H54 (cell line): ENCODE data around the gene HNRNPU.
"Not testable (repeated sequence)": the region's sequence is repeated elsewhere in the genome, so short reads cannot be mapped to it uniquely, and the experiment has no call there.

Source experiments
- DNase-seq: peaks from one replicate; pipeline ENCODE4 v3.0.0; 2011; ENCODE audit warnings: low spot score, mixed read lengths; ENCODE audit not compliant: insufficient read length
- FAIRE-seq: peaks from 3 replicates; lab custom pipeline; 2011; peaks lifted over from hg19 to GRCh38; lab: Jason Lieb, UNC
- POLR2A ChIP-seq: IDR thresholded peaks from 2 replicates; pipeline ENCODE4 v1.6.1; 2011; ENCODE audit warnings: low read depth, mild to moderate bottlenecking, low read length

HNRNPU gene

GRCh38 chr1:244840219-244840794 lies 24.0 kb downstream of the HNRNPU start:
- TF ChIP-seq POLR2A = no peak
- FAIRE-seq = no peak
- DNase-seq = no peak

- no peak for TF ChIP-seq POLR2A
- FAIRE-seq = no peak
- no peak for DNase-seq
Measured at GRCh38 chr1:244839656-244840055, 24.7 kb downstream of the HNRNPU start.

GRCh38 chr1:244837597-244838258 lies 26.6 kb downstream of the HNRNPU start:
- DNase-seq (no peak), FAIRE-seq (no peak)
- TF ChIP-seq POLR2A = no peak

- DNase-seq = no peak
- no peak for FAIRE-seq
- no peak for TF ChIP-seq POLR2A
Measured at GRCh38 chr1:244836584-244836983, 27.8 kb downstream of the HNRNPU start.

- FAIRE-seq (no peak), DNase-seq (peak; percentile 25)
- TF ChIP-seq POLR2A = no peak
Measured at GRCh38 chr1:244836135-244836521, 28.2 kb downstream of the HNRNPU start.

- peak; percentile 47 for DNase-seq
- peak; percentile 59; the same call in 1 of the 2 replicates for TF ChIP-seq POLR2A
- FAIRE-seq = no peak
Measured at GRCh38 chr1:244835276-244836134, 28.8 kb downstream of the HNRNPU start, which contains the start of gene COX20. COX20 (plus strand) TSS chr1:244835658; CDS start chr1:244835715, 57 bp downstream.

GRCh38 chr1:244834543-244835275 lies 29.6 kb downstream of the HNRNPU start:
- peak; percentile 92 for TF ChIP-seq POLR2A

GRCh38 chr1:244833734-244834542 lies 30.4 kb downstream of the HNRNPU start:
- no peak for FAIRE-seq
- peak; percentile 34 for DNase-seq
- peak; percentile 25; the same call in 1 of the 2 replicates for TF ChIP-seq POLR2A

More at GRCh38 chr1:244834543-244835275, 29.6 kb downstream of the HNRNPU start:
- DNase-seq (peak; percentile 49), FAIRE-seq (no peak)

GRCh38 chr1:244833260-244833659 lies 31.1 kb downstream of the HNRNPU start:
- FAIRE-seq, DNase-seq: not testable (repeated sequence)

GRCh38 chr1:244830639-244831038 lies 33.7 kb downstream of the HNRNPU start:
- no peak for TF ChIP-seq POLR2A
- no peak for DNase-seq
- FAIRE-seq = no peak

GRCh38 chr1:244826712-244827111 lies 37.6 kb downstream of the HNRNPU start:
- FAIRE-seq = no peak
- DNase-seq = no peak
- no peak for TF ChIP-seq POLR2A

- no peak for TF ChIP-seq POLR2A
- FAIRE-seq (no peak), DNase-seq (no peak)
Measured at GRCh38 chr1:244822878-244823277, 41.5 kb downstream of the HNRNPU start.

GRCh38 chr1:244821134-244821533 lies 43.2 kb downstream of the HNRNPU start:
- TF ChIP-seq POLR2A = no peak
- FAIRE-seq = no peak

More at GRCh38 chr1:244821134-244821533, 43.2 kb downstream of the HNRNPU start:
- no peak for DNase-seq
